GM21825 (cell line): ENCODE measurements around the gene CAB39.

Experiments
- ATAC-seq: cut with Tn5 transposase; IDR thresholded peaks from one replicate; pipeline ENCODE4 v1.9.1; 2021; ENCODE audit warnings: mild to moderate bottlenecking, moderate library complexity; ENCODE audit not compliant: unreplicated experiment

The CAB39 gene

GRCh38 chr2:230779126-230779525, 66.5 kb downstream of the CAB39 start:
- no peak for ATAC-seq

DNA sequence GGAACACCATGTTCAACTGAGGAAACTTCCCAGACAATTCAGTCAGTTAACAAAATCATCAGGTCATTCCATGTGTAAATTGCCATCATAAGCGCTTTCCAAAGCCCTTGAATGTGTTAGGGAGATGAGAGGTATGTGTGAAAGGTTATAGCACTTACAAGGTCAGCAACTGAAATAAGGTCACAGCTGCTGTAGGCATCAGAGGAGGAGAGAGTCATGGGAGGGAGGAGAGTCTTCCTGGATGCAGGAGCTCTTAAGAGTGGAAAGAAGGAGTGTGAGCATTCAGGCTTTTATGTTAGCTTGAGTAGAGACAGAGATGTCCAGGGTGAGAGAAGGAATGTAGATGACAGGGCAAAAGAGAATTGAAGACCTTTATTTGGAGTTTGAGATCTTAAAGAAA, 67.0 kb downstream of the CAB39 start:
- no peak for ATAC-seq

DNA sequence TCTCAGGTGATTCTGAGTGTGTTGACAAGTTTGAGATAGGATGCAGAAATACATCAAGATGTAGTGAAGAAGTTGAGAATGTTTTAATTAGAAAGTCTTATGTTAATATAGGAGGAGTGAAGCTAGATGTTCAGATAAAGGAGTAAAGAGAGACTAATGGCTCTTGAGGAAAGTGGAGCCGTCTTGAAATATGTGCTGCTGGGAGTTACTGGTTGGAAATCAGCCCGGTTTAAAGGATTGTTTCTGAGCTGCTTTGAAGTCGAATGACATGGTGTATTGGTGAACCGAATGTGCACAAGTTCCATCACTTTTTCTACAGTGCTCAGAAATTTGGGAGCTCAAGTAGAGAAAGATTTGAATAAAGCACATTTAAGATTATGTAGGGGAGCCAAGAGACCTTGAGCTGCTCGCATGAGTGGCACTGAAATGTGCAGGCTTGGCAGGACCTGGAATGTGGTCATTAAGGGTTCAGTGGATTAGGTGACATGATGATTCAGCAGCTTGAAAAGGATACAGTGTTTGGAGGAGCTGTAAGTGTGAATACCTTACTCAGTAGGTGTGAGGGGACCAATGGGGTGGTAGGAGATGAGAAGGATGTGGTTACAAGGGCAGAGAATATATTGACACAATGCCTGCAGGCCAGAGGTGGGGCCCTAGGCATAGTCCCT, 68.6 kb downstream of the CAB39 start:
- ATAC-seq: no peak

DNA sequence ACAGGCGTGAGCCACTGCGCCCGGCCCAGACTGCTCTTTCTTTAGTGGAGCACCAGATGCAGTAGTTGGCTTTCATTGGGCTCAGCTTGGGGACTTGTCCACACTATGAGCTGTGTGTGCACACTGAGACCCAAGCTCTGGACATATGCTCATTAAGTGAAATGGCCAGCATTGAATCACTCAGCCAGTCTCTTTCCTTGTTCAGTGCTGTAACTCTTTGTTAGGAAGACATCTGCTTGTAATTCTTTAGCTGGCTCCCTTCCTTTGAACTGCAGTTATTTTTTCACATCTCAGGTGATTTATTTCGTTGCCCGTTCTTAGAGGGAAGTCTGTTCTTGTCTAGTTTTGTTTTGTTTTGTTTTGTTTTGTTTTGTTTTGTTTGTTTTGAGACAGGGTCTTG, 70.5 kb downstream of the CAB39 start:
- no peak for ATAC-seq

DNA sequence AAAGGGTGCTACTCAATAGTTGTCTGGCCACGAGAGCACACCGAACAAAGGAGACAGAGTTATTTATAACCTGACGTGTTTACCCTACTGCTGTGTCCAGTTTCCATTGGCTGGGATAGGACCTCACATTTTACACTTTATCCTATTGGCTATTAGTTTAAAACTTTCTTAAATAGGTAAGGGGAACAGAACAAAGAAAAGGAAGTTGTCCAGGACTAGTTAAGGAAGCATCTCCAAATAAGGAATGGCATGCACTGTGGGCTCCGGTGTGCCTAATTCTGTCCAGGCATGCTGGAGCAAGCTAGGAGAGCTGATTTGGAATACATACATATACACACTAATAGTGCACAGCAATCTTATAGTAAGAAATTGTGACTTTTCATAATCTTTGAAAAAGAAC, 72.2 kb downstream of the CAB39 start:
- ATAC-seq: no peak

GRCh38 chr2:230785346-230785745, 72.7 kb downstream of the CAB39 start:
- no peak for ATAC-seq

- ATAC-seq: no peak
These were observed 74.5 kb downstream of the CAB39 start for GRCh38 chr2:230787101-230787500.

GRCh38 chr2:230788554-230789175, 76.0 kb downstream of the CAB39 start:
- no peak for ATAC-seq

DNA sequence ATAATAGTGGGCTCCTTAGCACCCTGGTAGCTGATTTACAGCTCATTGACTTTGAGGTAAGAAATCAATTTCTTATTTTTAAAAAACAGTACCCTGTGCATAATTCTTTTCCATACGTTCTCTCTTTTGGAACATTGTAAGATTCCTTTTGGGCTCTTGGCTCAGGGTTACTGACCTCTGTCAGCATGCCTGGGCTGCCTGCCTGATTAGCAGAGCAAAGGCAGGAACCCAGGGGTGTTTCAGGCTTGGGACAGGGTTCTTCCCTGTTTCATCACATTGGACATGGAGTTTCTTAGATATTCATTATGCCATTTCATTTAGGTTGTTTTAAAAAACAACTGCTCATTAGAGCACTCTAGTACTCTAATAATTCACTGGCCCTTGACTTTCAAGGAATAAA, 78.3 kb downstream of the CAB39 start:
- ATAC-seq: no peak

DNA sequence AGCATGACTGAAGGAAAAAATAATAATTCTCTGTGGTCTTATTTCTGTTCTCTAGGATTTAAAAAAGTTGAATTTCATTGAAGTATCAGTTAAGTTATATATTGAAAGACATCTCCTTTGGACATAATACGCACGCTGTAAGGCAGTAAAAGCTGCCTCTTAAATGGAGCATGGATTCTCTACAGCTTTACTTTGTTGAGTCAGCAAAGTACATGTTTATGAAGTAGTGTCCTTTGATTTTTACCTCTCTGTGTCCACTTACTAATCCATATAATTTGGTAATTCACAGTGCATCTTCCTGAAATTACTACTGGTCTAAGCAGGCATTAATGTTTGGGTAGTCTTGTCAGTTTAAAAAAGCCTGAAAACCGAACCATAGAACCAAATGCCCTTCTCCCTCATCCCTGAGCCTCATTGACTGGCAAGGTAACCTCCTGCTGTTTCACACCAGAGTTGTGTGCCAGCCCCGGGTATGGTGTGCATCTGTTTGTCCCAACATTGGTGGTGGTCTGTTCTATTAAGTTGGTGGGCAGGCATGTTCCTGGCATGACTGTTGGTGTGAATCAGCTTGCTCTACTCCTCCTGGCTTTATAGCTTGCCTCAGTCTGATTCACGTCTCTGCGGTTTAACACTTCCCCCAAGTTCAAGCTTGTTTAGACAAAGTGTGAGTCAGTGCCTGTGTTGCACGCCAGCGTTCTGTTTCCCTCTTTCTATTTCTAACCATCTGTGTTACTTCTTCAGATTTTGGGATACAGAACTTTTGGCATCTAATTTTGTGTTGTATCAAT, 81.1 kb downstream of the CAB39 start:
- no peak for ATAC-seq

DNA sequence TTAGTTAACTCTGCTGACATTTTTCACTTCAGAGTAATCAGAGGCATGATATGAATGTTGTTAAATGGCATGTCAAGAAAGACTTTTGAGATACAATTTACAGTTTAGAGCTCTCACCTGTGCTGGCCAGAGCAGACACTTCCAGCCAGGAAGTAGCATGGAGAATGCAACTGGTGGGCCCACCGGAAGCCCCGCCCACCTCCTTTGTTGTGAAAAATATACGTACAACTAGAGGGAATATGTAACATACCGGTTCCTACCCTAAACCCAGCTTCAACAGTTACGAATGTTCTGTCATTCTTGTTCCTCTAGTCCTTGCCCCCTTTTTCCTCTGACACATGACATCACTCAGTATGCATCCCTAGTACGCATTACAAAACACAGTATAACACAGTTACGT, 81.9 kb downstream of the CAB39 start:
- ATAC-seq: no peak

DNA sequence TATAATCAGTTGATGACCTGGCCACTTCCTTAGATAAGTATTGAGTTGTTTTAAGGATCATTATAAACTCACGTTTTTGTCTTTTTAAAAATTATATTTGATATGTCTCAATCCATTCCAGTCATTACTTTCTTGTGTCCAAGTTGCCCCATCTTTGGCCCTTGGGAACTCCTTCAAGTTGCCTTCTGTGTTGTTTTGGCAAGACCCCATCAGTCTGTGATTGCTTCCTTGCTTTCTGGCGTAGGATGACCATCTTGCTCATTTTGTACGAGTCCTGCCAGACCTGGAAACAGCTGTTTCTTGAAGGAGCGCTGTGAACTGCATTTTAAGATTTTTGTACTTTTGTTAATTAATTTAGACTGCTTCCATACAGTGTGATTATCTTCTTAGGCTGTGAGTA, 83.2 kb downstream of the CAB39 start:
- no peak for ATAC-seq

GRCh38 chr2:230796280-230796862, 83.7 kb downstream of the CAB39 start:
- no peak for ATAC-seq

GRCh38 chr2:230797515-230798495, 85.2 kb downstream of the CAB39 start:
- ATAC-seq: no peak

- no peak for ATAC-seq
These were observed 86.2 kb downstream of the CAB39 start for GRCh38 chr2:230798769-230799399.

- ATAC-seq: no peak
These were observed 92.8 kb downstream of the CAB39 start for GRCh38 chr2:230805353-230806017.

GRCh38 chr2:230807729-230808128, 95.1 kb downstream of the CAB39 start:
- no peak for ATAC-seq

DNA sequence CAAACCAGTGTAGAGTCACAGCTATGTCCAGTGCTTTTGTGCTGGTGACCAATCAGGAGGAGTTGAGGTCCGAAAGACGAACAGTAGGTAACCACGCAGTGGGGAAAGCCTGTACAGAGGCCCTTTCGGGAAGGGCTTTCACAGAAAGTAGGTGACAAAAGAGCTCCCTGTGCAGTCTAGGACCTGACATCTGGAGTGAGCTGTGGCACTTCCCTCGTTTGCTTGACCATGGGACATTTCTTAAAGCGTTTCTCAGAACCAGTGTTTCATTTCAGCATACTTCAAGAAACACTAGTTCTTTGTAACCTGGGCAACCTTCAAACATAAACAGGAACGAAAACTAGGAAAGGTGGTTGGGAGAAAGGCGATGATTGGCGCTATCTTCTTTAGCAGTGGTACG, 96.4 kb downstream of the CAB39 start:
- no peak for ATAC-seq

- no peak for ATAC-seq
These were observed 97.1 kb downstream of the CAB39 start for GRCh38 chr2:230809677-230810251.
